HuH-7.5 (cell line): ENCODE data around the gene BFSP2.
"Not testable (repeated sequence)": the region's sequence is repeated elsewhere in the genome, so short reads cannot be mapped to it uniquely, and the experiment has no call there.

Experiments used
- DNase-seq: peaks from one replicate; pipeline ENCODE4 v3.0.0; 2011; ENCODE audit warnings: low spot score

Gene BFSP2

DNA sequence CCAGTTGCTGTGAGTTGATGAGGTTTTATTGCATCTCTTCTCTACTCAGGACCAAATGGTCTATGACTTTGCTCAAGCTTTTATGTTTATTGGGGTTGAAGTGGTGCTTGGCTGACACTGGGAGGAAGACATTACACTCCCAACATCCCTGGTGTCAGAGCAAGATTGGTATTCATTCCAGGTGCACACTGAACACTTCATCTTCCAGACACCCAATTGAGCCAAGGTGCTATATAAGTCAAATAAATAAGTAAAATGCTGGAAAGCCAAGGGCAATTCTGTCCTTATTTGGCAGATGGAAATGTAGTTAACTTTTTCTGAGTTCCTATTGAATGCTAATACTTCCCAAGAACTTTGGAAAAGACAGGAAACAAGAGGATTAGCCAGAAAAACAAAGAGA lies 120.4 kb downstream of the BFSP2 start:
- DNase-seq = no peak

DNA sequence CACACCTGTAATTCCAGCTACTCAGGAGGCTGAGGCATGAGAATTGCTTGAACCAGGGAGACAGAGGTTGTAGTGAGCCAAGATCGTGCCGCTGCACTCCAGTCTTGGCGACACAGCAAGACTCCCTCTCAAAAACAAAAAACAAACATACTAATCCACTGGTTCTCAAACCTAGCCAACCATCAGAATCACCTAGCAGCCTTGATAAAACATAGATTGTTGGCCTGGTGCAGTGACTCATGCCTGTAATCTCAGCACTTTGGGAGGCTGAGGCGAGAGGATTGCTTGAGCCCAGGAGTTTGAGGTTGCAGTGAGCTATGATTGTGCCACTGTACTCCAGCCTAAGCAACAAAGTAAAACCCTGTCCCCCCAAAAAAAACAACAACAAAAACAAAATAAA lies 121.1 kb downstream of the BFSP2 start:
- DNase-seq = not testable (repeated sequence)

- DNase-seq = no peak
Measured at GRCh38 chr3:133521946-133522345, 122.1 kb downstream of the BFSP2 start.

DNA sequence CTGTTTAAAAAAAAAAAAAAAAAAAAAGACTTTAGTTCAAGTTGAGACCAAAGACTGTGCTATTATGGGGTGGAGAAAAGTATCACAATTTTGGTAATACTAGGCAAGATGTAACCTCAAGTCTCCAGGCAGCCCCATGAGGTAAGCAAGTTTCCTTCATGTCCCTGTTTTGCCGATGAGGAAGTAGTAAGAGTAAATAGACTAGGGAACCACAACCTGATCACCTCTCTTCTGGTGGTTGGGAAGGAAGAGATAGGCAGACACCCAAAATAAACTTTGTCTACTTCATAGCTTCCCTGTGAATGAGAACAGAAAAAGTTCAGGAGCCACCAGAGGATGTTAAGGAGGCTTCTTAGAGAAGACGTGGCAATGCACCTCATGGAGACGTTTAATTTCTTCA lies 123.9 kb downstream of the BFSP2 start:
- not testable (repeated sequence) for DNase-seq
